SW 1271 (cell line): ENCODE measurements around the gene OR8G5.
A peak's percentile ranks its signal among the peaks of the same experiment; 100 is the strongest.

Source experiments
- DNase-seq, 2 experiments: peaks; one replicate each; lab custom pipeline; 2025; lab: John Stamatoyannopoulos, UW

The OR8G5 gene

GRCh38 chr11:124285610-124286344 is 29.6 kb downstream of the OR8G5 start:
- peak; percentile 69 to 74 for DNase-seq

- DNase-seq: no peak
Observed at GRCh38 chr11:124294687-124295086, 38.5 kb downstream of the OR8G5 start.

DNA sequence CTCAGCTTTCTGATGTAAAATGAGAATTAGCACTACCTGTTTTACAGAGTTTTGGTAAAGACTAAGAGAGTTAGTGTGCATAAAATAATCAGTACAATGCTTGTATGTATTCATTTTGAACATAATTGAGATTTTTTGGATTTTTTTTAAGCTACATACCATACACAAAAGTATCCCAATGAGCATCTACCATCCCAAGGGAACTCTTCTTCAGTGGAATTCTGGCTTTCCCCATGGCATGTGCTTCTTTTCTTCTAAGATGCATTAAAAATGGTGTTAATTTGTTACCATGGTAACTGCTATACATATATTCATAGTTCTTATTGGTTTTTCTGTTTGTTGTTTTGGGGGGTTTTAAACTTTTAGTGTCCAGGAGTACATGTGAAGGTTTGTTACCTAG is 39.8 kb downstream of the OR8G5 start:
- DNase-seq: no peak

DNA sequence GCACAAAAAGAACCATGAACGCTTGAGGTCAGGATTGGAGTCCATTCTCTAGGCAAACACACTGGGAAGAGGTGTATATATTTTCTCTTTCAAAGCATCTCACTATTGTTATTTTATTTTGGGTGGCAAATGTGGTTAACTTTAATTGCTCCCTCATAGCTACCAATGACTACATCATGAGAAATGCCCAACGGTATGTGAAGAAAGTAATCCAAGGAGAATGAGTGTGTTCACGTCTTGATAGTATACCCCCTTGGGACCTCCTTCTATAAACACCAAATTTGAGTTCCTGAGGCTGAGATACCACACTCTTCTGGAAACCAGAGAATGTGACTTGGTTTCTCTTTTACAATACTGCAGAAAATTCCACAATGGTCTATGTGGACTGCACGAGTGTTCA is 41.7 kb downstream of the OR8G5 start:
- DNase-seq: peak in 1 of 2 experiments; percentile 12

GRCh38 chr11:124301548-124301947 is 45.4 kb downstream of the OR8G5 start:
- DNase-seq: no peak

DNA sequence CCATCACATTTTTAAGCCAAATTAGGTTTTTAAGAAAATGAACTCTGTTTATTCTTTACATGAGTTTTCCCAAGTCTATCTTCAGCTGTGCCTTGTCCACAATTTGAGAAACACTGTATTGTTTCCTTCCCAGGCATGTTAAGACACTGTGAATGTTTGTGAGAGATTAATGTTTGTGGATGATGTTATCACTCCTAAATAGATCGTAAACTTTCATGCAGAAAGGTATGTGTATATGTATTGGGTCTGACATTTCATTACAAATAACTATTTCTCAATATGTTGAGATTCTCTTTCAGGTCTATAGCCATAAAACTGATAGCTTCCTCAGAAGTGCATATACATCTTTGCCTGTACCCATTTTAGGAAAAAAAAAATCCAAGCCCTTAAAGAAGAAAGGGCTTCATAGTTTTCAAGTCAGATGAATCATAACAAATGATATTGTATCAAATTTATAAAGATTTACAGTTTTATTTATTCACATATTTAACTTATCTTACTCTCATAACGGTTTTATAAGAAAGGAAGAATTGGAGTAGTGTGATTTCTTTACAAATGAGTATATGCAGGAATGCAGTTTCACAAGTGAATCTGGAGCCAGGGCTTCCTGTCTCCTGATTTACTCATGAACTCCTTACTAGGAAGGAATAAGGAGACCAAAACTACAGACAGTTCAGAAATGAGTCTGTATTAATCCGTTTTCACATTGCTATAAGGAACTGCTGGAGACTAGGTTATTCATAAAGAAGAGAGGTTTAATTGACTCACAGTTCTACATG is 46.4 kb downstream of the OR8G5 start:
- DNase-seq: no peak

- no peak for DNase-seq
Observed at GRCh38 chr11:124307093-124307492, 50.9 kb downstream of the OR8G5 start.

DNA sequence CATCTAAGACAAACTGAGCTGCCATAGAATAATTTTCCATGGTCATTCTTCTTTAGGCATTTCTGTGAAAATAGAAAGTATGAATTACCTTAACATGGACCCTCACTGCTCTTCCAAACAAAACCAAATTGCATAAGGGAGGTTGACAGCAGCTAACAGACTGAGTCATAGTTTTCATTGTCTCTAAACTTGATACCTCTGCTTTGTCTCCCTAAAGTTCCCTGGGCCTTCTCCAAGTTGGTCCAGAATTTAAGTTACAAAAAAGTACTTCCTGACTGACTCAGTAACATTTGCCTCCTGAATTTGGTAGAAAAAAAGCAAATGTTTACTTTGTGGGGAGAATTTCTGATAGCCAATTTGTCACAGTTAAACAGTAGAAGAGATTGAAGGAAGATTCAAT is 54.5 kb downstream of the OR8G5 start:
- DNase-seq: no peak

DNA sequence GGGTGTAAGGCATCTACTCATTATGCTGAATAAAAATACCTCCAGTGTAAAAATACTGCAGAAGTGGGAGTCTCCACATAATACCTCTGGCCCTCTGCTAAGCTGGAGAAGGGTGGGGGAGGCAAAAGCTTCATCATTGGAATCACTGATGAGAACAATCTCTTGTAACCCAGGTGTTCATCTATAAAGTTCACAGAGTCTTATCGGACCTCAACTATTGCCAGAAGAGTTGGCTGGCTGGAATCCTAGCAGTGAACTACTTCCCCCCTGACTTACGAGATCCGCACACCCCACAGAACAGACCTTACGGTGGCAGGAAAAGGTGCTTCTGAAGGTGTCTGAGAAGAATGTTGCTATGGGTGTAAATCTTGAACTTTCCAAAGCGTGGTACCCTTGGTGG is 55.1 kb downstream of the OR8G5 start:
- no peak for DNase-seq

GRCh38 chr11:124311670-124312069 is 55.5 kb downstream of the OR8G5 start:
- no peak for DNase-seq

- no peak for DNase-seq
Observed at GRCh38 chr11:124313131-124313530, 57.0 kb downstream of the OR8G5 start.

GRCh38 chr11:124313849-124314248 is 57.7 kb downstream of the OR8G5 start, which contains the start of gene OR8D1:
TSS of gene OR8D1 (minus strand) at chr11:124313949. CDS start at chr11:124310766, 3,183 bp downstream.
- no peak for DNase-seq

GRCh38 chr11:124315052-124315451 is 58.9 kb downstream of the OR8G5 start:
- DNase-seq: peak in 1 of 2 experiments; percentile 7
